Duodenal mucosa (tissue), 2 donors: ENCODE results near the gene DNTT.
A peak's percentile ranks its signal among the peaks of the same experiment; 100 is the strongest.

ENCODE experiments used
- H3K27ac ChIP-seq: one replicate; pipeline ENCODE4 v1.7.0; 2013; ENCODE audit warnings: low read depth, low read length
- H3K27me3 ChIP-seq, 2 donors: one replicate each; pipeline ENCODE4 v1.7.0; 2013; ENCODE audit warnings: low read length in 2 of 2, control low read depth in 1 of 2; ENCODE audit not compliant: insufficient read depth in 2 of 2, control insufficient read depth in 1 of 2
- H3K36me3 ChIP-seq, 2 donors: one replicate each; pipeline ENCODE4 v1.7.0; 2013; ENCODE audit warnings: low read length in 2 of 2, control low read depth in 1 of 2; ENCODE audit not compliant: insufficient read depth in 2 of 2, control insufficient read depth in 1 of 2
- H3K4me1 ChIP-seq, 2 donors: one replicate each; pipeline ENCODE4 v1.7.0; 2013; ENCODE audit warnings: low read length in 2 of 2, control low read depth in 1 of 2; ENCODE audit not compliant: insufficient read depth in 2 of 2, control insufficient read depth in 1 of 2
- H3K4me3 ChIP-seq, 2 donors: one replicate each; pipeline ENCODE4 v1.7.0; 2013; ENCODE audit warnings: low read length in 2 of 2, low read depth in 1 of 2
- H3K9ac ChIP-seq, 2 donors: one replicate each; pipeline ENCODE4 v1.7.0; 2013; ENCODE audit warnings: low read length in 2 of 2, low read depth in 1 of 2
- H3K9me3 ChIP-seq, 2 donors: one replicate each; pipeline ENCODE4 v1.7.0; 2013; ENCODE audit warnings: low read length in 2 of 2, control low read depth in 1 of 2; ENCODE audit not compliant: control insufficient read depth in 1 of 2

Gene DNTT

GRCh38 chr10:96358851-96359540 lies 54.8 kb downstream of the DNTT start, which contains the start of gene OPALIN:
OPALIN (minus strand) TSS chr10:96359002; CDS start chr10:96358896, 106 bp downstream.
- Histone ChIP-seq H3K27me3 (no peaks in the 10 kb centered on the region), H3K4me3 (no peak within 1 kb of the TSS), H3K9ac (no peak within 1 kb of the TSS), H3K27ac (no peak within 1 kb of the TSS), H3K36me3 (no peaks in the 10 kb centered on the region), H3K4me1 (peaks cover 2 to 6% of the 10 kb centered on the region in 2 donors), H3K9me3 (no peaks in the 10 kb centered on the region)

DNA sequence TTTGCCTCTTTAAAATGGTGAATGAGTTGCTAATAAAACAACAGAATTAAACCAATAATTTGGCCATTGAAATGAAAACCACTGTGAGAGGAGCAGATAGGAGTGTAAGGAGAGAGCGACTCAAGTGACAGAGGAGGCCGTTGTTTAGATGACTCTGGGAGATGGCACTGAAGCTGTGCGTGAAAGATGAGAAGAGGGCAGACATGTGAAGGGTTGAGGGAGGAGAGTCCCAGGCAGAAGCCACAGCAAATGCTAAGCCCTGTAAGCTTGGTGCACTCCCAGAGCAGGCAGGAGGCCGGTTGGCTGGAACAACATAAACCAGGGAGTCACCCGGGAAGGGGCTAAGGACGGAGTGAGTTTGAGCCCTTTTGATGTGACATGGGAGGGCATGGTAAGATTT lies 55.4 kb downstream of the DNTT start:
- no peak overlapping the region for H3K4me3 ChIP-seq
- no peaks in the 10 kb centered on the region for H3K27me3 ChIP-seq
- no peaks in the 10 kb centered on the region for H3K4me1 ChIP-seq
- H3K36me3 ChIP-seq = no peaks in the 10 kb centered on the region
- H3K9me3 ChIP-seq = no peaks in the 10 kb centered on the region
- H3K27ac ChIP-seq = no peak overlapping the region
- no peak overlapping the region for H3K9ac ChIP-seq

- no peak overlapping the region for H3K9ac ChIP-seq
- no peaks in the 10 kb centered on the region for H3K4me1 ChIP-seq
- H3K4me3 ChIP-seq = no peak overlapping the region
- H3K27me3 ChIP-seq = no peaks in the 10 kb centered on the region
- H3K9me3 ChIP-seq = no peaks in the 10 kb centered on the region
- H3K36me3 ChIP-seq = no peaks in the 10 kb centered on the region
- no peak overlapping the region for H3K27ac ChIP-seq
Measured at GRCh38 chr10:96360331-96360730, 56.1 kb downstream of the DNTT start.

DNA sequence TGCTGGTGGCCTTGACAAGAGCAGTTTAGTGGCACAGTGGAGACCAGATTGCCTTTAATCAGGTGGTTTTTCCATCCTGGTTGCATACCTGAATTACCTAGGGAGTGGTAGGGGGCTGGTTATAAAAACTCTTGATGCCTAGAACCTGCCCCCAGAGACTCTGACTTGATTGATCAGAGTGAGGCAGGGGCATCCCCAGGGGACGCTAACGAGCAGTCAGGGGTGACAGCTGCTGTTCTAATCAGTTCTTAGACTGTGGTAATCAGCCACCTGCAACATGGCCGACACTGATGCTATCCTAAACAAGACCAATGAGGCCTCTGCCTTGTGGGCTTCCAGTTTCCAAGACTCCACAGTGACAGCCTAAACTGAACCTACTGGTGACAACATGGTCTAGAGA lies 56.5 kb downstream of the DNTT start:
- H3K27ac ChIP-seq = no peak overlapping the region
- H3K4me3 ChIP-seq = no peak overlapping the region
- H3K9me3 ChIP-seq = no peaks in the 10 kb centered on the region
- no peaks in the 10 kb centered on the region for H3K36me3 ChIP-seq
- no peak overlapping the region for H3K9ac ChIP-seq
- no peaks in the 10 kb centered on the region for H3K4me1 ChIP-seq
- H3K27me3 ChIP-seq = no peaks in the 10 kb centered on the region

DNA sequence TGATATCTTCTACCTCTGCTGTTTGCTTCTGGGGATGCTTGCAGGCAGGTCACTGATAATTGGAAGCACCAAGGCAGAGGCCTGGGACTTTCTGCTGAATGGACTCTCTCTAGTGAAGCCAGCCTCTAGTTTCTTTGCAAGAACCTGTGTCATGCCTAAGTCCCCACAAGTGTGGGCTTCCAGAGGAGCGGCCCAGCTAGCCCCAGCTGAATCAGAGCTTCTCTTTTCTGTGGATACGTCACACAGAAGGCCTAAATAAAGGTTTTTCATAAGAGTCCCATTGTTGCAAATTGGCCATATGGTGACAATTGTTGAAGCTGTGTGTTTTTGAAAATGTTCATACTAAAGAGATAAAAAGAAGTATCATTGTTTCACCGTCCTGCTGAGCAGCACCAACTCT lies 61.3 kb downstream of the DNTT start:
- H3K4me1 ChIP-seq = peaks cover 0 to 6% of the 10 kb centered on the region in 2 donors
- H3K9me3 ChIP-seq = no peaks in the 10 kb centered on the region
- H3K4me3 ChIP-seq = no peak overlapping the region
- H3K27me3 ChIP-seq = no peaks in the 10 kb centered on the region
- H3K36me3 ChIP-seq = no peaks in the 10 kb centered on the region
- H3K27ac ChIP-seq = no peak overlapping the region
- H3K9ac ChIP-seq = no peak overlapping the region

DNA sequence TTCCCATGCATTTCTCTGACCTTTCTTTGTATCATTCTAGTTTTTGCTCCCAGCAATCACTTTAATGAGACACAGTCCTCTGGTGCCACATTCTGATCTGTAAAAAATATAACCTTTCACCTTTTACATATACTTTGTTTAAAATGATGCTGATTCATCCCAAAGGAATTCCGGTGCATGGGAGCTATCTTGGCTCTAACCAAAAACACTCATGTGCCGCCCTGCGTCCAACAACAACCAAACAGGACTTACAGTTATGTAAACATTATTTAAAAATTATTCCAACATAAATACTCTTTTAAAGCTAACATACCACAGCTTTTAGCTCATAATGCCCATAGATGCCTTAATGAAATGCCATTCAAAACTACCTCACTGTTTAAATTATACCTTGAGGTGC lies 62.3 kb downstream of the DNTT start:
- no peak overlapping the region for H3K27ac ChIP-seq
- no peak overlapping the region for H3K4me3 ChIP-seq
- H3K4me1 ChIP-seq = peaks cover 0 to 6% of the 10 kb centered on the region in 2 donors
- H3K36me3 ChIP-seq = no peaks in the 10 kb centered on the region
- no peak overlapping the region for H3K9ac ChIP-seq
- H3K27me3 ChIP-seq = no peaks in the 10 kb centered on the region
- no peaks in the 10 kb centered on the region for H3K9me3 ChIP-seq

DNA sequence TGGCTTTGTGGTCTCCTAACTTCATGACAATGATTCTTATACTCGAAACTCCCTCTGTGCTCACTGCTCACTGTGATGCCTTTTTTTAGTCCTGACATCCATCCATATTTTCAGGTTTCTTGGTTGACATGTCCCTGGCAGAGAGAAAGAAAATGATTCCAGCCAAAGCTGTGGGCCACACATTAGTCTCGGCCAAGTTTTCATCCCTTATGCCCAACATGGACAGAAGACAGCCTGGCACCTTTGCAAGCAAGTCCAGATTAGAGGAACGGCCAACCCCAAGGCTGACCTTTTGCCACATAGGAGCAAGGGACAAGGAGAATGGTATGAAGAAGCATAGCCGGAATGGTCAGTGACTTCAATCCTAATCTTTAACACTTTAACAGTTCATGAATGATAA lies 63.2 kb downstream of the DNTT start:
- Histone ChIP-seq H3K27me3 (no peaks in the 10 kb centered on the region), H3K36me3 (no peaks in the 10 kb centered on the region), H3K27ac (no peak overlapping the region), H3K4me3 (no peak overlapping the region), H3K9me3 (no peaks in the 10 kb centered on the region), H3K9ac (no peak overlapping the region), H3K4me1 (peaks cover 0 to 6% of the 10 kb centered on the region in 2 donors)

DNA sequence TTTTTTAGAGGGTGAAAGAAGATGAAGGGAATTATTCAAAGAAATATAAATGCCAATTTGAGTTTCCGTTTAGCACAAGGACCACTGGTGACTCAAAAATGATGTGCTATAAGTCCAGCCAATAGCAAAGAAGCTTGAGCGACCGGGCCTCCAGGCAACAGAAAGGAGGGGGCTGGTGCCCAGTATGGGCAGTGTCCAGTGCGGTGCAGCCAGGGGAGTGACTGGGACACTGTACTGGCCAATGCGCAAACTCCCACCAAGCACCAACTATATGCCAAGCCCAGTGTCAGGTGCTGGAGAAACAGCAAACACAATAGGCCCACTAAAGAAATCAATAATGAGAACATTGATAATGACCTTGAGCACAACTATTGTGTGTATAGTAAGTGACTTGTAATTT lies 64.7 kb downstream of the DNTT start:
- no peak overlapping the region for H3K27ac ChIP-seq
- H3K36me3 ChIP-seq = no peaks in the 10 kb centered on the region
- H3K4me3 ChIP-seq = no peak overlapping the region
- peaks cover 0 to 1% of the 10 kb centered on the region in 2 donors for H3K27me3 ChIP-seq
- H3K9ac ChIP-seq = no peak overlapping the region
- H3K4me1 ChIP-seq = peaks cover 0 to 6% of the 10 kb centered on the region in 2 donors
- H3K9me3 ChIP-seq = no peaks in the 10 kb centered on the region

- Histone ChIP-seq H3K4me1 (peaks cover 3 to 8% of the 10 kb centered on the region in 2 donors), H3K9ac (peak overlapping the region in 1 of 2 donors; percentile 60), H3K9me3 (no peaks in the 10 kb centered on the region), H3K27ac (no peak overlapping the region), H3K27me3 (peaks cover 0 to 7% of the 10 kb centered on the region in 2 donors), H3K4me3 (peak overlapping the region; percentile 18 to 63), H3K36me3 (no peaks in the 10 kb centered on the region)
Measured at GRCh38 chr10:96369890-96370583, 65.8 kb downstream of the DNTT start.

GRCh38 chr10:96370584-96371157 lies 66.4 kb downstream of the DNTT start:
- Histone ChIP-seq H3K9ac (peak overlapping the region in 1 of 2 donors; percentile 60), H3K9me3 (no peaks in the 10 kb centered on the region), H3K4me1 (peaks cover 8 to 10% of the 10 kb centered on the region in 2 donors), H3K27me3 (peaks cover 0 to 7% of the 10 kb centered on the region in 2 donors), H3K27ac (no peak overlapping the region), H3K4me3 (peak overlapping the region; percentile 18 to 63), H3K36me3 (no peaks in the 10 kb centered on the region)
